A204.1 (cell line): ENCODE results near the gene SPART.
"Not testable (repeated sequence)": the region's sequence is repeated elsewhere in the genome, so short reads cannot be mapped to it uniquely, and the experiment has no call there.

Experiments
- FAIRE-seq: peaks from 2 replicates; lab custom pipeline; 2012; peaks lifted over from hg19 to GRCh38; lab: Jason Lieb, UNC

Gene SPART

DNA sequence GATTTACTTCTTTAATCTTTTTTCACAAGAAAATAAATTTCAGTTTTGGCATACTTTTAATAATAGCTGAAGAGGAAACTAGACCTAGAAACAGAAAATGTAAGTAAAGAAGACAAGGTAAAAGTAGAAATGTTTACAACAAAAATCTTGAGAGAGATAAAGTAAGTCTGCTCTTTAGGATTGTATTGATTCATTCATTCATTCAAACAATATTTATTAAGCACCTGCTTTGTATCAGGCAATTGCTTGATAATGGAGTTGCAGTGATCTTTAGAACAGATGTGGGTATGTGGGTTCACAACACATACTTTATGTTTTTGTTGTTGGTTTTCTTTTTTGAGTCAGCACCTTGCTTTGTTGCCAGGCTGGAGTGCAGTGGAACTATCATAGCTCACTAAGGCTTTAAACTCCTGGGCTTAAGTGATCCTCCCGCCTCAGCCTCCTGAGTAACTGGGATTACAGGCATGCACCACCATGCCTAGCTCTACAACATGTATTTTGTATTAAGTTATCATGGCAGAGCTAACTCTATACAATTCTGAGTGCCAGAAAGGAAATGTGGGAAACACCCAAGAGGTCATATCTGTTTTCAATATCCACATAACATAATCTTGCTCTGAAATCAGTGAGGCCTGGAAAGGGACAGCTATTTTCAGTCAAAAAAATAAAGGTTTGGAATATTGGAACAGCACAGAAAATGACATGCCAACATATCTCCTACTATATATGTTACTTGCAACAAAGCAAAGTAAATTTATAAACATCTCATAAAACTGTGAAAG lies 8.8 kb upstream of the SPART start:
- FAIRE-seq: no peak

DNA sequence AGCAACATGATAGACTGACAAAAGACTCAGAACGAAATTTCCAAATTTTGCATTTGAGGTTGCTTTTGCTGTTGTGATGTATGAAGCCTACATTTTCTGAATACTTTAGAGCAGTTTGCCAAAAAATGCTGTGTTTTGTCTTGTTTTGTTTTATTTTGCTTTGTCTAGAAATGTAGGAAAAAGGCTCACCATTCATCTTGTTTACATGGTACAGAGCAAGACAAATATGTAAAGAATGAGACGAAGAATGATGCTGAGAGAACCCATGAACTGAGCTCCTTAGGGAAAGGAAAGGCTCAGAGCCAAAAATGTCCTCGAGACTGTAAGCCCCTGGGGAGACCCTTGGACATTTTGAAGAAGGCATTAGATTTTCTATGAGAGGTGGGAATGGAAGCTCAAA lies 6.8 kb upstream of the SPART start:
- no peak for FAIRE-seq

DNA sequence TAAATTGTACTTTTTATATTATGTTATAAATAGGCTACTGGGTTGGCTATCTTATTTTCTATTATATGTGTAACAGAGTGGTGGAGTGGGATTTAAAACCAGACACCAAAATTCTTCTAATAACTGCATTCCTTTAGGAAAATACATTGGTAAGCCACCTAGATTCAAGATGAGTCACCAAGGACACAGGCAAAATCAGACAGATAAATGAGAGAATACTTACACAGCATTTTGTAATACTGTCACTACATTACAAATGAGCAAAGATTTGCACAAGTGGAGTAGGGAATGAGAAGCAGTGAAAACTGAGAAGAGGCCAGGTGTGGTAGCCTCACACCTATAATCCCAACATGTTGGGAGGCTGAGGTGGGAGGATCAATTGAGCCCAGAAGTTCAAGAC lies 6.2 kb upstream of the SPART start:
- no peak for FAIRE-seq

DNA sequence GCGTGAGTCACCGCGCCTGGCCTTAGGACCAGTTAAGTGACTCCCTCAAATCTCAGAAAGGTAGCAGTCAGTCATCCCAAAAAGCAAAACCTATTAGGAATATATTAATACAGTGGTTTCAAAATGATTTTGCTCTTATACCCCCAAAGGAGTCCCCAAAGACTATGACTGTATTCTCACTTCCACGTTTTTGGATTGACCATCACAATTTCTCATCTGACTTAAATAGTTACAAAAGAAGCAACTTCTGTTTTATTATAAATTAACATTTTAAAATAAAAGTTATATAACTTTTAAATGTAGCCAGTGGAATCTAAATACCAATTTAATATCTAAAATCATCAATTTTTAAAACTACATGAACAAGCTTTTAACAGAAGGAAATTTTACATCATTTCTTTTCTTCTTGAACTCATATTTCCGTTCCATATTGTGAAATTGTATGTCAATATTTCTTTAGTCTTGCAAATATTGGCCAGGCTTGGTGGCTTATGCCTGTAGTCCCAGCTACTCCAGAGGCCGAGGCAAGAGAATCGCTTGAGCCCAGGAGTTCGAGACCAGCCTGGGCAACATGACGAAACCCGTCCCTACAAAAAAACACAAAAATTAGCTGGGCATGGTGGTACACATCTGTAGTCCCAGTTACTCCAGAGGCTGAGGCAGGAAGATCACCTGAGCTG lies 1.5 kb upstream of the SPART start:
- no peak for FAIRE-seq

DNA sequence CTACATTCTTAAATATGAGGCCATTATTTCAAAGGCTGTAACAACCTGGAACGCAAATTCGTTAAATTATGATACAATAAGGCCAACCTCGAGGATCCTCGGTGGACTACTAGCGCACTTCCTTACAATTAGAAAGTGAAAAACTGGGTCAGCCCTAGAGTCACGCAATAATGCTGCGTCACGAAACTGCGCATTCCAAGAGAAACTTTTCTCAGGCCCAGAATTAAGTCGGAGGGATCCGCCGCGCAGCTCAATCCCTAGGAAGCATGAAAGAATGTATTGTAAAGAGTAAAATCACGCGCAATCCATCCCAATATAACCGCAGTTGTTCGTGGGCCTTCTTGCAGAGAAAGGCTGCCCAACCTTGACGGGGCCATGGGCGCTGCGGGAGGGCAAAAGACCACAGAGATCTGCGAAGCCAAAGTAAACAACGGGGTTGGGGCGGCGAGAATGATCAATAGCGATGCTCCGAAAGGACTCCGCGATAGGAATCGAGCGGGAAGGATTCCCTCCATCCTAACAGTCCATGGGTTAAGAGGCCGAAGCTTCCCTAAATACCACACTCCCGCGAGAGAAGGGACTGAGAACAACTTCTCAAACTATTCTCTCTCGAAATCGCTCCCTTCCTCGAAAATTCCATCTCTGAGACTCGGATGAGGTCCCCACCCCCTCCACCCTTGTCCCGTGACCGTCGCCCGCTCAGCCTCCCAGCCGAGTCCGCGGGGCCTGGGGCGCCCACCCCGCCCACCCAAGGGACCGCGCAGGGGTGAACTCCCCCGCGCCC lies 564 bp downstream of the SPART start:
- no peak for FAIRE-seq

DNA sequence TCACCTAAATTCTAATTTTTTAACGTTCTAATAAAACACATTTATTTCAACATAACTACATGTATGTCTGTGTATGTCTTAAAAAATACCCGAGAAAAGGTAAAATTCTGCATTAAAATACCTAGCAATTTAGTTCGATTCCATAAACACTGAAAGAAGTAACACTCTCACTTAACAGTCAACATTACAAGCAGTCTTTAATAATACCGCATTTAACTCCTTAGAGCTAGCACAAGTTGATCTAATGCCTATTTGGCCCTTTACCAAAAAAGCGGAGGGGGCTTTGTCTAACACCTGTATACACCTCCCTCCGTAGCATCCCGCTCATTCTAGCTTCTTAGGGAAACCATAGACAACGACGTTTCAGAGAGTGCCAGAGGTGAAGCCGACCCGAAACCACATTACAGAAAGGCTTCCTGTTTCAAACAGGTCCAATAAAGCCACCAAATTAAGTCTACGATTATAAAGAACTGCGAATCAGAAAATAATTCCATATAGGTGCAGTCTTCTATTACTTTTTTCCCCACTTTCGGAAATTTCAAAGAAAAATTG lies 1.2 kb downstream of the SPART start:
- FAIRE-seq: no peak

DNA sequence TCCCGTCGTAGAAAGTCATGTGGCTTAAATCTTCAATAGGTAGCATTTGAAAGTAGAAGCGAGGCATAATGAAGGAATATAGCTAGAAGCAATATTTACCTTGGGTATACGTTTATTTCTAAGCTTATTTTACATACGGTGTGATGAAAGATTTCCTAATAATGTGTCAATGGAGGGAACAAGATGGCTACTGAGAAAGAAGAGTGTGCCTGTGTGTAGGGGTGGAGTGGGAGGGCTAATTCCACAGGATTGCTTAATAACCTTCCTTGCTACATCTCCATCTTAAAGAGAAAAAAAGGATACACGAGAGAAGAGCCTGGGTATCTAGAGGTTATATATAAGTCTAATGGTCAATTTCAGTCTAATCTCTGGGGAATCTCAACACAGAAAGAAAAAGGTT lies 2.0 kb downstream of the SPART start:
- no peak for FAIRE-seq

DNA sequence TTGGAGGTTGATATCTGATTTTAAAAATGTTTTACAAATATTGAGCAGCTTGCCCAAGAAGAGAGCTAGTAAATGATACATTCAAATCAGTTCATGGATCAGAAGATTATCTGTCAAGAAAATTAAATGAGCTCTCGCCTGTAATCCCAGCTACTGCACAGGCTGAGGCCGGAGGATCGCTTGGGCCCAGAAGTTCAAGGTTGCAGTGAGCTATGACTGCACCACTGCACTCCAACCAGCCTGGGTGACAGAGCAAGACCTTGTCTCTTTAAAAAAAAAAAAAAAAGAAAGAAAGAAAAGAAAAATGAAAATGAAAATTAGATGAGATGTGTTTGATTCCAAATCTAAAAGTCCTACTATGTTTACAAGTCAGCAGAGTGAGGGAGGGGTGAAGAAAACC lies 2.4 kb downstream of the SPART start:
- no peak for FAIRE-seq

DNA sequence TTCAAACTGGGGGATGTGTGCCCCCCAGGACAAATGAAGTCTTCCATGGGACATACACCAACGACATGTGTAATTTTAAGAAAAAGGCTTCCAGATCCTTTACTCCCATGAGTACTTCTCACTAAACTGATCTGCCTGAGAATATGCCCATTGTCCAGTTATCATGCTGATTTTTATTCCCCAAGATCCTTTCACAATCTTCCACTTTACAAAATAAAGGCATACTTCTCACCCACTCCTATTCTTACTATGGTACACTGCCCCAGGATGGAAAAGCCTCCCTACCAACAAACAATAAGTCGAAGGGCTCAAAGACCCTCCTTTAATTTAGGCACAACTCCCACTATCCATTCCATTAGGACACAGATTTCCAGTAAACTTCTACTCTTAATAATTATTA lies 3.5 kb downstream of the SPART start:
- FAIRE-seq: no peak

DNA sequence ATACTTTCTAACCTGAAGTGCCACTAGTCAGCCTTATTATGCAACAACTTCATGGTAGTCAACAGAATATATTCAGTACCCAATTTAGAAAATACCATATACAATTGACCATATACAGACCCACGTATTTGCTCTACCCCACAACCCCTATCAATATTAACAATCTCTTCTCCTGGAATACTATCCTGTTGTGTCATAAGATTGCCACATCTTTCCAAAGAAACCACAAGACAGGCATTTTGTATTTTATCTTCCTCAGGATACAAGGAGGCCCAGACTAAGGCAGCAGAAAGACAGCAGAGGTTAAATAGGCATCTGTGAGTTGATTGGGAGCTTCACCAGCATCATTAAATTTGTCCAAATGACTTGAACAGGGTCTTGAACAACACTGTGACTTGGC lies 4.5 kb downstream of the SPART start:
- FAIRE-seq: no peak

DNA sequence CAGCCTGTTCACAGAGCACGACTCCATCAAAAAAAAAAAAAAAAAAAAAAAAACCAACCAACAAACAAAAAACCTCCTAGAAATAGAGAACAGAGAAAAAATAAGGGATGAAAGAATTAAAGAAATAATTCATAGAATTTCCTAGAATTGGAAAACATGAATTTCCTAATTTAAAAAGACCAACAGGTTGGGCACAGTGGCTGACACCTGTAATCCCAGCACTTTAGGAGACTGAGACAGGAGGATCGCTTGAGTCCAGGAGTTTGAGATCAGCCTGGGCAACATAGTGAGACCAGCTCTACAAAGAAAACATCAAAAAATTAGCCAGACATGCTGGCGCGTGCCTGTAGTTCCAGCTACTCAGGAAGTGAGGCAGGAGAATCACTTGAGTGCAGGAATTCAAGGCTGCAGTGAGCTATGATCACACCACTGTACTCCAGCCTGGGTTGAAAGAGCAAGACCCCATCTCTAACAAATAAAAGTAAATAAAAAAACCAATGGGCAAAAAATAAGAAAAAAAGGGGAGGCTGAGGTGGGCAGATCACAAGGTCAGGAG lies 6.5 kb downstream of the SPART start:
- FAIRE-seq: no peak

DNA sequence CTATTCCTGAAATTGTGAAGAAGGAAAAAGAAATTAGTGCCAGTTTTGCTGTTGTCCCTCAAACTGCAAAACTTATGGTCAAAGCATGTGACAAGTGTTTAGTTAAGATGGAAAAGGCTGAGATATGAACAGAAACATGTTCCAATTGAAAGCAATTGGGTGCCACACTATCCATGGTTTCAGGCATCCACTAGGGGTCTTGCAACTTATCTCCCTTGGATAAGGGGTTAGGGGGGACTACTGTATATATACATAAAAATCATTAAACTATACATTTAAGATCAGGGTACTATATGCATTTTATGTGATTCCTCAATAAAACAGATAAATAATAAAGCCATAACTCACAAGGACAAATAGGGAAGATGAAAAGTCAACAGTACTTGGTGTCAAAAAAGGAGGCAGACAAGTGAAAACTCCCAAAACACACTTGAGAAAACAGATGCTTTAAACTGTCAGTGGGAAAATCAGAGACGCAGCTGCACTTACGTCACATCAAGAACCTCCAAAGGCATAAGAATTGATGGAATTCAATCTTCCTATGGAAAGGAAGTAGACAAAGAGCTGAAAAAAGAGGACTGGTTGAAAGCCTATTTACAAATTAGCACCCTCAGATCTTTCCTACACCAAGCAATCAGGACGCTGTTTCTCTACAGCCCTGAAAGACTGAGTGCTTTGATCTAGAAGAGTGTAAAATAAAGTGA lies 8.1 kb downstream of the SPART start:
- FAIRE-seq: no peak

DNA sequence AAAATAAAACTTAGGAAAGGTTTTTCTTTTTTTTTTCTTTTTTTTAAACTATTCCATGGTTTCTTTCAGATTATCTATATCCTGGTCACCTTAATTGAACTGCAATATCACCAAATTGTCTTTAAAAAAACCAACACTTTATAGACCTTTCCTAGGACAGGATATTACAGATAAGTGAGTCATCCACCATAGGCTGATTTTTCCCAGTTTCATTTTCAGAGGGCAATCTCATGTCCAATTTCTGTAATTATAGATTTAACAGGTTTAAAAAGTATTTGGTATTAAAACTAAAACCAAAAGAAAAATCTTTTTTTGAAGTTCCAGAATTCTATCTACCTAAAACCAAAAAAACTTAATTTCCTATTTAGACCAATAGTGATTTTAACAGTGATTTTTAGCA lies 13.2 kb downstream of the SPART start:
- FAIRE-seq: peak; percentile 30

DNA sequence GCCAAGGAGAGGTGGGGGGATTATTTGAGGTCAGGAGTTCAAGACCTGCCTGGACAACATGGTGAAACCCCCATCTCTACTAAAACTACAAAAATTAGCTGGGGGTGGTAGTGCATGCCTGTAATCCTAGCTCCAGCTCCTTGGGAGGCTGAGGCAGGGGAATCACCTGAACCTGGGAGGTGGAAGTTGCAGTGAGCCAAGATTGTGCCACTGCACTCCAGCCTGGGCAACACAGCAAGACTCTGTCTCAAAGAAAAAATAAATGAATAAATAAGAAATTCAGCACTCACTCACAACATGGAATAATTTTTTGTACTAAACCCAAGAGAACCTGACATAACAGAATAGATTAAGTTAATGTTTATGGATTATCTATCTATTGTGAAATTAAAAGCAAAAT lies 13.9 kb downstream of the SPART start:
- not testable (repeated sequence) for FAIRE-seq

DNA sequence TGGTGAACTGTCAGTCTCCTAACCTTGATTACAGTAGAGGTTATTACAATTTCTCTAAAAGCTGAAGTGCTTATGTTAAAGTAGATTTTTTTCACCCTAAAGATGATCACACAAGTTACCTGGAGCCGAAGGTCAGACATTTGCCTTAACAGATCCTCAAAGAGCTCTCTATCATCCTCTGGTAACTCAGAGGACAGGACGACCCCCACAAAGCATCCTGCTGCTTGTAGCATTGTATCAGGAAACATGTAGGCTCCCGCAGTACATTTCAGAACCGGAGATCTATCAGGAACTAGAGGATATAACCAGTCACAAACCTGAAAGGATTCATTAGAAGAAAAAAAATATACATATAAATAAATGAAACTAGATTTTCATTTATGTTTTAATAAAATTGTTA lies 14.9 kb downstream of the SPART start:
- no peak for FAIRE-seq

DNA sequence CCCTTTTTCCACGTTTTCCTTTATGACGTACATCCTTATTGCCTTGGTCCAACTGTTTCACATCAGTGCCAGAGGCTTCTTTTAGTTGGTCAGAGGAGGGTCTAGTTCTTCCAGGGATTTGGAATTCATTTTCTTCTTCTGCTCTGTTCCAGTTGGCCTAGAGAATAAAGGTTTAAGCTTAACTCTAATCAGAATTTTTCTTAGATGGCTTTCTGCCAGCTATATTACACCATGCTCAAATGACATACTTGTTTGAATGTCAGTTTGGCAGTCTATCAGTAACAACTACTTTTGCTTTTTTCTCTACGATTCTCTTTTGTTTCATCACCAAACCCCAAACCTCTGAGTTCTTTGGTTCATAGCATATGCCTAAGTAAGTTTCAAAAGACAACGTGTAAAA lies 16.8 kb downstream of the SPART start:
- no peak for FAIRE-seq

DNA sequence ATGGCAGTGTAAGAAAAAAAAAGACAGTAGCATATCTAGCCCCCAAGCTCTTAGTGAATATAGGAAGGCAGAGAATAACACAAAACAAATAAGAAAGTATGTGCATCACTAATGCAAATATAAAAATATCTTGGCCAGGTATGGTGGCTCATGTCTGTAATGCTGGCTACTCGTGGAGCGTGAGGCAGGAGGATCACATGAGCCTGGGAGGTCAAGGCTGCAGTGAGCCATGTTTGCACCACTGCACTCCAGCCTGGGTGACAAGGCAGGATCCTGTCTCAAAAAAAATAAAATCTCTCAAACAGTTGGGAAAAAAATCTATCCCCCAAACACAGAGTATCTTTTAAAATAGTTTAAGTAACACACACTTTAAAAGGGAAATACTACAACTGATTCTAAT lies 17.4 kb downstream of the SPART start:
- no peak for FAIRE-seq

DNA sequence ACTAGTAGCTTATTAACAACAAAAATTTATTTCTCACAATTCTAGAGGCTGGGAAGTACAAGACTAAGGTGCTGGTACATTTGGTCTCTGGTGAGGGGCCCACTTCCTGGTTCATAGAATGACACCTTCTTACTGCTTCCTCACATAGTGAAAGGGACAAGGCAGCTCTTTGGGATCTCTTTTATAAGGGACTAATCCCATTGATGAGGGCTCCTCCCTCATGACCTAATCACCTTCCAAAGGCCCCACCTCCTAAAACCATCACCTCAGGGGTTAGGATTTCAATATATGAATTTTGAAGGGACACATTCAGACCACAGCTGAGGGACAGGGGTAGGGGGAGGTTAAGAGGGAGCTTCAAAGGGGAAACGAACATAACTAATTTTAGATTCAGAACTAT lies 20.3 kb downstream of the SPART start:
- FAIRE-seq: no peak

DNA sequence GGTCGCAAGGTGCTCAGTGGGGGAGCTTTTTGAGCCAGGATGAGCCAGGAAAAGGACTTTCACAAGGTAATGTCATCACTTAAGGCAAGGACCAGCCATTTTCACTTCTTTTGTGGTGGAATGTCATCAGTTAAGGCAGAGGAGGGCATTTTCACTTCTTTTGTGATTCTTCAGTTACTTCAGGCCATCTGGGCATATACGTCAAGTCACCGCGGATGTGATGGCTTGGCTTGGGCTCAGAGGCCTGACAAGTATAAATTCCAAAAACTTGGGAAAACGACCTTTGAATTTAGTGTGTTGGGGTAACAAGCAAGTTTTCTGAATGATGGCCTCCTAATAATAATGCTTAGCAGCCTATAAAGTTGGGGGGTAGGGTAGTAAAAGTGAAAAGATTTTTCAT lies 21.3 kb downstream of the SPART start:
- not testable (repeated sequence) for FAIRE-seq

DNA sequence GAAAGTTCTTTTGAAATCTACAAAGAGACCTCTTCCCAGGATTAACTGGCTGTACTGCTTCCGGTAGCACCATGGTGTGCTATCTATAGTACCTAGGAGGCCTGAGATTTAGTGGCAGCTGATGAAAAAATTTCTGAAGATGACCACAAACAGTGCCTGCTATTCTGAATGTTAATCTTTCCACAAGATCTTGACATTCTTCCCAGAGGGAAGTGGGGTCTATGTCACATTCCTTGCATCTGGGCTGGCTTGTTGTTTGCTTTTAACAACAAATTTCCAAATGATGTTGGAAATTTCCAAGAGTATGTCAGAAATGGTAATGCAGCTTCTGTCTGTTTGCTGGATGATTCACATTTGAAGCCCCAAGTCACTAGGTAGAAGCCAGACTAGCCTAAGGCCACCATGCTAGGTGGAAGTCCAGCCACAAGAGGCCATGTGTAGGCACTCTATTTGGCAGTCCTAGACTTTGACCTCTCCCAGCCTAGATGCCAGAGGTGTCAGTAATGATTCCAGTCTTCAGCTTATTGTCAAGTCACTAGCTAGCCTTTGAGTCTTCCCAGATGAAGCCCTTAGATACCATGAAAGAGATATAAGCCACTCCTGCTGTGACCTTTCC lies 22.1 kb downstream of the SPART start:
- FAIRE-seq: no peak

DNA sequence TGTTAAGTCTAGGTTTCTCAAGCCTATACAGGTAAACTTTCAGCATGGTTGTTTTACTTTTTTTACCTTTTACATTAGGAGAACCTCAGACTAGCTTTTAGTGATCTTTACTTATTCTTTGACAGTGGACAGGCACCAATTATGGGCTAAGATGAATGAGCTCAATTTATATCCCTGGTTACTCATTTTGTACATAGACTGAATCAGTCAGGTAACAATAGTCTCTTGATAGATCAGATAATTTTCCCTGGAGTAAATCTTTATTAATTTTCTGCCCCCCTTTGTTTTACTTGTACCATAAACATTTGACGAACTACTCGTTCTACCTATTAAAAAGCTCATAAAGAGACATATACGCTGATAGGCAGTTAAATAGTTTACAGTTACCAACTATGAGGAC lies 22.8 kb downstream of the SPART start:
- FAIRE-seq: no peak

DNA sequence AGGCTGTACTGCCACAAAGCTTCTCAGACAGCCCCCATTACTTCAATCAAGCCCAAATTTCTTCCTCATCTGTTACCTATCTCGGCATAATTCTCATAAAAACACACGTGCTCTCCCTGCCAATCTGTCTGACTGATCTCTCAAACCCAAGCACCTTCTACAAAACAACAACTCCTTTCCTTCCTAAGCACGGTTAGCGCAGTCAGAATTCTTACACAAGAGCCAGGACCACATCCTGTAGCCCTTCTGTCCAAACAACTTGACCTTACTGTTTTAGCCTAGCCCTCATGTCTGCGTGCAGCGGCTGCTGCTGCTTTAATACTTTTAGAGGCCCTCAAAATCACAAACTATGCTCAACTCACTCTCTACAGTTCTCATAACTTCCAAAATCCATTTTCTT lies 26.4 kb downstream of the SPART start:
- not testable (repeated sequence) for FAIRE-seq
